NCI-H2029 treated with DMSO at 0.1 percent for 48 hours (cell line): Measurements from ENCODE around the gene COL25A1.

Experiments
- DNase-seq: peaks from one replicate; lab custom pipeline; 2025; lab: John Stamatoyannopoulos, UW

COL25A1 gene

DNA sequence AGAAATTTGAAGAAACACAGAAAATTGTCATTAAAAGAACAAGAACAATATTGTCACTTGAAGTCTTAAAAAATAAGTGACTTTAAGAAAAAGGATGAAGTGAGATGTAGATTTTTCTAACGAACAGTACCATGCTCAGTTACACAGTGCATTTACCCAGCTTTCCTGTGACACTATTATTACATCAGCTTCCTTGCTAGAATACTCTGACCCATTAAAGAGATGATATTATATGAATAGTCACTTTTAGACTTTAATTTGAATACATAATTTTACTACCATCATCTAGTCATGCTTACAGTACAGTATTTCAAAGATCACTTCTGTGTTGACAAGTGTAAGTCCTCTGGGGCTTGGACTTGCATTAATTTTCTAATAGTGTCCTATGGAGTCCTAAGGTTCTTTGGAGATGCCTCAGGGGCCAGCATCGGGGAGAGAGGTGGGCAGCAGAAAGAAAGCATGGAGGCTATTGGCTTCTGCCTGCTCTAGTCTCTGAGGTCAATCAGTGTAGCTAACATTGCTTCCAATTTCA lies 10.7 kb downstream of the COL25A1 start:
- DNase-seq = no peak

DNA sequence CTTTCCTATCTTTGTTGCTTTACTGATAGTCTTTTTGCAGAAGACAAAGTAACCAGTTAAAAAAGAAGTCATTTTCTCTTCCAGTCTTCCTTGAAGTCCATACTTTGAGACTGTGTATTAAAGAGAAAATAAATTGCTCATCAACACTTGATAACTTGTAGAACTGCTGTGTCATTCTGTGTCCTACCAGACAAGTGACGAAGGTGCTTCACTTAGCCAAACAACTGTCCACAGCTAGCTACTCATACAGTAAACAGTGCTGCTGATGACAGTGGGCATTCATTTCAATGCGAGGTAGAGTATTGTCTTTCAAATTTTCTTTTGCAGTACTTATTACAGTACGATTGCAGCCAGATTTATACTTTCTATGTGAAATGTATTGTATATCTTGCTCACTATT lies 11.5 kb downstream of the COL25A1 start:
- DNase-seq = no peak

DNA sequence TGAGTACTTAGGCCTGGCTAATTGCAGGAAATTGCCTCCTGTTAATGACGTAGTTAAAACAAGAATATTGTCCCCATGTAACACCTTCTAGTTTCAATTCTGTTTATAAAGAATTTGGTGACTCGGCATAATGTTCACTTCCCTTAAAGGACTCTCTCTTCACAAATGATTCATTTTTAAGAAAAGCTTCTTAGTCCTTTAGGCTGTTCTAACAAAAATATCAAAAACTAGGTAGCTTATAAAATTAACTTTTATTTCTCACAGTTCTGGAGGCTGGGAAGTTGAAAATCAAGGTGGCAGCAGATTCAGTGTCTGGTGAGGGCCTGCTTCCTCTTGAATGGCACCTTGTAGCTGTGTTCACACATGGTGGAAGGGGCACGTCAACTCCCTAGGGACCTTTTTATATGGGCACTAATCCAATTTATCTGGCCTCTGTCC lies 23.8 kb downstream of the COL25A1 start:
- no peak for DNase-seq

DNA sequence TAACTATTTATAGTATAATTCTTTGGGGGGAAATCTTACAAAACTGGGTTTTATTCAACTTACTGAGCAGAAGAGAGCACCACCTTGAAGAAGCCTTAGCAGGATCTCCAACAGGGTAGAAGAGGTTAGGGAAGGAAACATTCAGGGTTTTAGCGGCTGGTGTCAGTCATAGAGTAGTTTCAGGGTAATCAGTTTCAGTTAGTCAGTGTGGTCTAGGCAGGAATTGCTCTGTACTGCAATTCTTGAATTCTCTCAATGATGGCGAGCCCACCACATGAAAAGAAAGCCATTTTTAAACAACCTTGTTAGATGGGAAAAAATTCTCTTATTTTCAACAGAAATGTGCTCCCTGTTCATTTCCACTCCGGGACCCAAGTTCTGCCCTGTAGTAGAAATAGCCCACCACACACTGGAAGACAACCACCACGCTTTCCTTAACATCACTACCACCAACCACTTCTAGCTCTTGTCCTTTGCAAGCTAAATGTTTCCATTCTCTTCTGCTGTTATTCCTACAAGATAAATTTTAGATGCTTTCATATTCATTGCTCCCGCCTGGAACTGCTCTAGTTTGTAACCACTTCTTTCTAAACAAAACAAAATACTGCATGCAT lies 25.9 kb downstream of the COL25A1 start:
- DNase-seq = no peak

DNA sequence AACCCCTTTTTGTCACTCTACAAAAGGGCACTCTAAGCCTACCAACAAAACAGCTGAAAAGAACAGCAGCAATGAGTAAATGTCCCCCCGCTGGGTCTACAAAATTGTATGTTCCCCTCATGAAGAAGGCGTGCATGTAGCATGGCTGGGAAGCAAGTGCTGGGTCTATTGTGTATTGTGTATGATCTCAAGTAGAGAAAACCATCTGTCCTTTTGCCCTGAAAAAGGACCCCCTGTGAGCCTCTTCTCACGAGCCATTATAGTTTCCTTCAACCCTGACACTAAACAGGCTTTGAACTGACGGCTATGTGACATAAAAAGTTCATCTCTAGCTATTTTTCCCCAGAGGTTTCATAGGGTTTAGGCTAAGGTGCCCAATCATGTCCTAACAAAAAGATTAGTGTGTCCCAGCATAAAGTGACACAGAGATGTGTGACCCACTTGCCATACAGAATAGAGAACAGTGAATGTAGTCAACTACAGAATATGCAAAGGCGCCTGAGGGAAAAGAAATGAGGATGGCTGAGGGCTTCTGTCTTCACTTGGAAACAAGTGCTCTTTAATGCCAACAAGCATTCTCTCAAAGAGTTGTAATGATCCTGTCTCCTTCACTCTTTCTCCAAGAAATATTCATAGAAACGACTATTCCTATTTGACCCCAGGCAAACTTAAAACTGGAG lies 27.3 kb downstream of the COL25A1 start:
- DNase-seq = no peak

DNA sequence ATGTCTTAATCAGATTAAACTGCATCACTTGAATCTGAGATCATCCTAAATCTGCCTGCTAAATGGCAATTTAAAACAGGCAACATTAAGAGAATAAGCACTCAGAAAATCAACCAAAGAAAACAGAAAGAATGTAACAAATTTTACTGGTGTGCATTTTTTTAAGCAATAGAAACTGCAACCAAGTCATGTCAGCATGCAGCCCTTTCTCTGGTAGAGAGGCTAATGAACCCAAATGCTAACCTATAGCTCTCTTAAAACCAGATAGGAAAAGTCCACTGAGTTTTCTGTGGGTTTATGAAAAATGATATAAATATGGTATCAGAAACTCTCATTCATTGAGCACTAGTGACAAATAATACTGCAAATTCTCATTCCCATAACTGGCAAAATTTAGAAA lies 35.6 kb downstream of the COL25A1 start:
- DNase-seq = no peak

DNA sequence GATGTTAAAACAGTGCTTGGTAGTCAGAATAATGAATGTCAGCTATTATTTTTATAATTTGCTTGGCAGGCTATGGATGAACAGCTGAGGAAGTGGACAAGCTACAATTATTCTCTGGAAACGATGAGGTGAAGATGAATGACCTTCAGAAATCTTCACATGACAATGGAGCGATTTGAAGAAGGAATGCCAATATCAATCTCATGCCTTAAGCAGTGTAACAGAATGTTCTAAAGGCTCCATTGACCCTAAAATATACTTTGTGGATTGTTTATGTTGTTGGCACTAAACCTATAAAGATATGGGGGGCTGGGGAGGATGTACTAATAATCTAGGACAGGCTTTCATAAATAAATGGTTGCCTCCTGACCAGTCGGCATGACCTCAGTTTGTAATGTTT lies 36.2 kb downstream of the COL25A1 start:
- DNase-seq = no peak

DNA sequence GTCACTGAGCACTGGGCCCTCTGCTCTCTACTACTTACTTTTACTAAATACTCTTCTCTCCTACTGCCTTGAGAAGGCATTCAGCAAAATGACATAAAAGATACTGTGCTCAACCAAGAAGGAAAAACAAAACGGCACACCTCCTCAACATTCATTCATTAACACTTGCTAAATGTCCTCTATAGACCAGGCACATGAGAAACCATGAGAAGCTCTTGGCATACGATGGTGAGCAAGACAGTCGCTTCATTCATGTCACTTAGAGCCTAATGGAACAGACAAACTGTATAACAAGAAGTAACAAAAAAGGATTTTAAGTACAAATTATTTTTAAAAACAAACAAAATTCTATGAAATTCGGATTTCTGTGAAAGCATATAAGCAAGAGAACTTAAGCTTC lies 38.7 kb downstream of the COL25A1 start:
- DNase-seq = no peak

DNA sequence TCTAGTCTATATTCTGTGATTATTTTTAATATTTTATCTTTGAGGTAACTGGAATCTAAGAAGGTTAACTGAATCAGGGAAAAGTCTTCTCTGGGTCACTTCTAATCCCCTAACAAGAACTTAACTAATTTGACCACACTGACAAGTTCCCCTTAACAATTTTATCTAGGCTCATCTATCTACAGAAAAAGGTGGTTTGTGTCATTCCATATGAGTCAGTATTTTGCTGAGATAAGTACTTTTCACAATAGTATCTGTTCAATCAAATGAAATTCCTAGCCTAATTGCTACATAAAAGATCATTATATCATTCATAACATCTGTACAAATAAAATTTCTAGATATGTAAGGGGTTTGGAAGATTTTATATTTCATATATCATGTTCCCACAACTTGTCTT lies 45.6 kb downstream of the COL25A1 start:
- DNase-seq = no peak

DNA sequence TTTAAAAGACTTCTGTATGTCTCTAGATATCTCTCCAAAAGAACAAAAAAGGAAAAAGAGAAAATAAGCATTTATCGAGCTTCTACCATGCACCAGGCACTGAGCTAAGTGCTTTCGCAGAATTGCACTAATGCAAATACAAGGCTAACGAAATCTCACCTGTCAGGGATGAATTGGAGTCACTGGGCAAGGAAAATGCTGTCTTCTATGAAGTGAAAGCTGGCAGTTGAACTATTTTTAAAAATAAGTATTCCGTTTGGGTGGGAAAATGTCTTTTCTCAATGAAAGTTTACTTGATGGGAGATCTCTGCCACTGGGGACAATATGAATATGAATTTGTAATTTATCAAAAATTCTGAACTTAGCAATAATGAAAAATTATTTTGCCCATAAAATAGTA lies 47.6 kb downstream of the COL25A1 start:
- no peak for DNase-seq

DNA sequence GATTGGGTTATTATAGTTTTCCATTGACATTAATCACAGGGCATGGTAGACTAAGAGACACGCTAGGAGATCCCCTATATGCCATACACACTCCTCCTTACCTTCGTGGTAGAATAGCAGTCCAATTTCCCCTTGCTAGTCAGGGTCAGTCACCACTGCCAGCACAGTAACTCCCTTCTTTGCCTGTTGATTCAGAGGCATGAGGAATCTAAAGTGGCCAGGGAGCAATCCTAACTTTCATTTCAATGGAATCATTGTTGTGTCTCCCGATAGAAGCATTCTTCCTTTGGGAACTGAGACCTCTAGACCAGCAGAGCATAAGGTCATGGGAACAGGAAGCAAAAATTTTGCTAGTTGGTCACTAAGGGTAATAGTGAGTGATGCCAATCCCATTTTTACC lies 51.1 kb downstream of the COL25A1 start:
- no peak for DNase-seq

DNA sequence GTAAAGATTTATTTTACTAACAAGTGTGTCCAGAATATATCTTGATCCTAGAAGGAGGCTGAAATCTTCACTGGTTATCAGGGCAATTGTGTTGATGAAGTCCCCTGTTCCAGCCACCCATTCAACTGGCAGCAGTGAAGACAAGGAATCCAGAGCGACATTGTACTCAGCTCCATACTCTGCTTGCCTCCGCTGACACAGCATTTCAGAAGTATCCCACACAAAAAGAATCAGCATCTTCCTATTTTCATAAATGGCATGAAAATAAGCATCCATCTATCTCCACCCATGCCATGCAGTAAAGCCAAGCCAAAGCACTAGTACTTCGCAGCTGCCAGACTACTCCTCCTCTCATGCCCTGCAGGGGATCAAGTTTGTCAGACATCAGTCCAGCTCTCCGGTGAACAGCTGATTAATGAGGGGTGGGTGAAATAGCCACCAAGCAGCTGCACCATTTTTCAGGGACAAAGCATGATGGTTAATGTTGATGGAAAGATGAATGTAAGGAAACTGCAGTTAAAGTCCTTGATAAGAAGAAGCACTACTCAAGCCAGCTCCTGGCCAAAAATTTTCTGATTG lies 54.0 kb downstream of the COL25A1 start:
- DNase-seq = no peak

DNA sequence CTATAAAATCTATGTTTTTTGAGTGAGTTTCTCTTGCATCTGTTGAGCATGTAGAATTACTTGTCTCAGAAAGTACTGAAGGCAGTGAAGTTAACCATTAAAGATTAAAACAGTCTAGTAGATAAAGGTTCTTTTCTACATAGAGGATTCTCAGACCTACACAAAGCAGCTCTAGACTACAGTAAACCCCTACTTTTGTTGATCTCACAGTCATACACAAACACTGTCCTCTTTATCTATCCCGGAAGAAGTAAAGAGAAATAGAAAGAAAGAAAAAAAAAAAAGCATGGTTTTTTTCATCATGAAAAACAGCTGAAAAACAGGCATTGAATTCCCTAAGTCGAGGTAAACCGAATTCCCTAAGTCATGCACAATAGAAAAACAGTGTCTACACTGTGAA lies 58.6 kb downstream of the COL25A1 start:
- no peak for DNase-seq

DNA sequence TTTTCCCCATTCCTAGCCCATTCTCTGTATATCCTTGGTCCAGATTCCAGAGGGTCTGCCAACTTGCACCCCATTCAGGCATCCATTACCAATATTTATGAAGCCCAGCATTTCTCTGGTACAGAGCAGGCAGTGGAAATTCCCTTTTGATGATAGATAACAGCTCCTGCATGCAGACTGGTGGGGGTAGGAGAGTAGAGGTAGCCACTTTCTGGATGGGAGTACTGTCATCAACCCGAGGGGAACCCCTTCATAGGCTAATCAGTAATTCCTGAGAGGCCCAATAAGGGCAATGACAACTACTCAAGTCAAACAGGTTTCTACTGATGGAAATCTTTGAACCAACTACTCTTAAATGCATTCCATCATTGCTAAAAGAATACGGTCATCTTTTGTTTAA lies 63.7 kb downstream of the COL25A1 start:
- DNase-seq = no peak

DNA sequence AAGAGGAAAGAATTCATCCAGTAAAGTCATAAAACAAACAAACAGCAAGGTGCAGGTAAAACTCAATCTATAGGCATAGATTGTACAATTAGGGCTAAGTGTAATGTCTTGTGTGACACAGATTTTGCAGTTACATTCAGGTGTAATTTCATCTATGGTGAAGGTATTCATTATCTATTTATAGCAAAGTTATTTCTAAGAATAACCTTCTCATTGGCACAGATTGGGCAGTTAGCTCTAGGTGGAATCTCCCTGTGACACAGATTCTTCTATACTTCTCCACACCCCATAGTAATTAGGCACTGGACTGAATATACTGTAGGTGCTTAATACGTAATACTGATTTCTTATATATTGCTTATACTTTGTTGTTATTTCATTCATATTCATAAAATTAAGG lies 66.8 kb downstream of the COL25A1 start:
- no peak for DNase-seq

DNA sequence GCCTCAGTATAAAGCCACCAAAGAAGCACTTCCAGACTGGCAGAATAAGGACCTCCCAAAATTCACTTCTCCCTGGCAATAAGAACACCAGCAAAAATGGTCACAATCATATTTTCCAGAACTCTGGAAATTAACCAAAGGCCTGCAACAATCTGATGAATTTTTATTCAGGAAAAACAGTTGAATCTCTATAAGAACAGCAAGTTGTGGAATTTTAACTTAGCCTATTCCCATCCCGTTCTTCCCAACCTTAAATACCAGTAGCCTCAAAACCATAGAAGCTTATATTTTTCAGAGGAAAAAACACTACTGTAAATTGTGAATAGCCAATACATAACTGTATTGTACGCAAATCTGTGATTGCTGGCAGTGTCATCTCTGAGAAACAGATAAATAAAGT lies 67.9 kb downstream of the COL25A1 start:
- no peak for DNase-seq

DNA sequence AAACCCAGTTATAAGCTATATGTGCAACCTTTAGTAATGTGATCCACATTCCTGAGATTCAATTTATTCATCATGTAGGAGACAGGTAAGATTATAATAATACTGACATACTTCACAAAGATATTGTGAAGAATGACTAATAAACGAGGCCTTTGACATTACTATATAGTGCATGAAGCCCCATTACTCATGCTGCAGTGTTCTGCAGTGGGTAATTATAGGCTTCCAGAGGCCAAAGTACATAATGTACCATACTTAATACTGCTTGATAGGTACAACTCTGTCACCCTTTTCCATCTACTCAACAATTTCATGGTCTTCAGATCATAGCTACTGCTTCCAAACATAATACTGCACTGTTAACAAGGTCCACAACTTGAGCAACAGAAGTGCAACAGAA lies 68.9 kb downstream of the COL25A1 start:
- DNase-seq = no peak

DNA sequence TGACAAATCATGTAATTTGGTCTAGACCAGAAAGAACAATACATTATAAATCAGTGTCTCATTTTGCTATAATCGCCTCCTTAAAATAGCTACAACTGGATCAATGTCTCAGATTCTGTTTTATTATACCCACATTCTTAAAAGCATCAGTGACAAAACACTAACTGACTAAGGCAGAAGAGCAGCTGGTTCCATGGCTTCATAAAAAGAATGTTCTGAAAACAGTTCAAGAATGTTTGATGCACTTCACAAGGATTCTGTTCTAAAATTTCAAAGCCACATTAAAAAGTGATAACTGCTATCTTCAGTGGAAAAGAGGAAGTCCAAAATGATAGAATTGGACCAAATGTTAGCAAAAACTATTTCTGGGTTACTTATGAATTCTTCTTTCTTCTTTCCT lies 69.8 kb downstream of the COL25A1 start:
- DNase-seq = no peak

DNA sequence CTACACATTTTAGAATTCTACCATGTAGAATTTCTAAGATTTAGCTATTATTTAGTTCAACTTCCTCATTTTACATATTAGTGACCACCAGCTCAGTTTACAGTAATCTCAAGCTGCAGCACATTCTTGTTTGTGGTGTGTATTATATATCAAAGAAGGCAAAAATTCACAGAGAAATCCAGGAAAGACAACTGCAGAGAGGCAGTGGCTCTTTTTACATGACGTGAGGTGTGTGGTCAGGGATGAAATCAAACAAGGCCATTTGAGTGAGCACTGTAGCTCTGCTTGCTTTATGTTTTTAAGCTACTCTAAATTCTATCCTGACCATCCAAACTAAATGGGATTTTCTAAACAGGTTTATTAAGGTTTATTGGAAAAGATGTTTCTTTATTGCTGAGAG lies 71.1 kb downstream of the COL25A1 start:
- DNase-seq = no peak

DNA sequence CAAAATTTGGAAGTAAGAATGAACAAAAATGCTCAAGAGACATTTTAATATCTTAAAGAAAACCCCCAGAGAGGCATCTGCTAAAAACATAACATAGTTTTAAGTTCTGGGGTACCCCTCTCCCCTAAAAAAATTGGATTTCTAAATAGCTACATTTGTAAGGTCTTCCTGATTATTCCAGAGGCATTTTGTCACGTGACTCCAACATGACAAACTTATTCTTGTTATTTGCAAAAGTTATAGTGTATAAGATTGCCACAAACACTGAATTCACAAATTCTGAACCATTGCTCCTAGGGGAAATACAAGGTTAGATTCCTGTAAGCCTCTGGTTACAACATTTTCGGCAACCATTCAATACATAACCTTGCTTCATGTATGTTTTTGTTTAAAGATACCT lies 73.4 kb downstream of the COL25A1 start:
- DNase-seq = no peak

DNA sequence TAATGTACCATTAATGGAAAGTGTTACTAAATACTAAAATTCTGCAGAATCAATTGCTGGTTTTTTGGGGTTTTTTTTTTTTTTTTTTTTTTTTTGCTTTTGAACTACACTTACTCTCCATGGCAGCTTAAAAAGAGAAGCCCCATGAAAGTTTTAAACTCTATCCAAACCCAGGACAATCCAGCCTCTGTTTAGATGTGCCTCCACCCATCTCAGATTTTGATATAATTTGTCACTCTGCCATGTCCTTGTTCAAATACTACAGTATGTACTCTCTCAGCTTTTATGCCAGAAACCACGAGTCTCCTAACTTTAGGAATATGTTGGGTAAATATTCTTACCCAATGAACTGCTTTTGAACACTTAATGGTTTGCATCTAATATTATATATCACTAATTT lies 84.2 kb downstream of the COL25A1 start:
- no peak for DNase-seq

DNA sequence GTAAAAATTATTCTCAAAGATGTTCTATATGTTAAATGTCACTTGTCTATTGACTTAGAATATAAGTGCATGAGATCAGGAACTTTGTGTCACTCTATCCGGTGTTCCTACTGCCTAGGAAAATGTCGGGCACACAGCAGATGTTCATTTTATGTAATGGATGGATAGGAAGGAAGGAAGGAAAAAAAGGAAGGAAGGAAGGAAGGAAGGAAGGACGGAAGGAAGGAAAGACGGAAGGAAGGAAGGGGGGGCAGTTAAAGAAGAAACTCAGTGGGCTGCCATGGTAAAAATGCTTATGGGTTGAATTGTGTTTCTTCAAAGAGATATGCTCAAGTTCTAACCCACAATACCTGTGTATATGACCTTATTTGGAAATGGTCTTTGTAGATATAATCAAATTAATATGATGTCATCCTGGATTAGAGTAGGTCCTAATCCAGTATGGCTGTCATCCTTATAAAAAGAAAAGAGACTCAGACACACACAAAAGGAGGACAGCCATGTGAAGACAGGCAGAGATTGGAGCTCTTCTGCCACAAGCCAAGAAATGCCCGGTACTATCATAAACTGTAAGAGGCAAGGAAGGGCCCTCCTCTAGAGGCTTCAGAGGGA lies 86.3 kb downstream of the COL25A1 start:
- DNase-seq = no peak

DNA sequence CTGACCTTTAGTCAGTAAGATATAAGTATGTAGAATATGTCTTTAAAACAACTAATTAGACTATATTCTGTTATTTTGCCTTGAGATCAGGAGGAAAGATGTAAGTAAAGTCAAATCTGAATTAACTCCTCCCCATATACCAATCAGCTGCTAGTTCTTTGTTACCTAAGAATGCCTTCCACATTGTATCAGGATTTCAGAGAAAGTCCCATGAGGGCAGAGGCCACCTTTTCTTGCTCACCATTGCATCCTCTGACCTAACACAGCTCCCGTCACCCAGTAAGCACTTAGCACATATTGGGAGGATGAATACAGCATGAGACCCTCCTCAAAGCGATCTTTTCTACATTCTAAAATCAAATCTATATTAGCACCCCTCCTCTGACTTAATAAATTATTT lies 87.0 kb downstream of the COL25A1 start:
- DNase-seq = no peak
